ENCODE results near the gene CTBP1. TPM values are rescaled to one million over a fixed set of nuclear protein-coding genes. Genes with fewer than 3 reads are reported as not detected.

Gene CTBP1
- total RNA-seq, 1 experiment from 2014 or later, result 136 TPM

DNA sequence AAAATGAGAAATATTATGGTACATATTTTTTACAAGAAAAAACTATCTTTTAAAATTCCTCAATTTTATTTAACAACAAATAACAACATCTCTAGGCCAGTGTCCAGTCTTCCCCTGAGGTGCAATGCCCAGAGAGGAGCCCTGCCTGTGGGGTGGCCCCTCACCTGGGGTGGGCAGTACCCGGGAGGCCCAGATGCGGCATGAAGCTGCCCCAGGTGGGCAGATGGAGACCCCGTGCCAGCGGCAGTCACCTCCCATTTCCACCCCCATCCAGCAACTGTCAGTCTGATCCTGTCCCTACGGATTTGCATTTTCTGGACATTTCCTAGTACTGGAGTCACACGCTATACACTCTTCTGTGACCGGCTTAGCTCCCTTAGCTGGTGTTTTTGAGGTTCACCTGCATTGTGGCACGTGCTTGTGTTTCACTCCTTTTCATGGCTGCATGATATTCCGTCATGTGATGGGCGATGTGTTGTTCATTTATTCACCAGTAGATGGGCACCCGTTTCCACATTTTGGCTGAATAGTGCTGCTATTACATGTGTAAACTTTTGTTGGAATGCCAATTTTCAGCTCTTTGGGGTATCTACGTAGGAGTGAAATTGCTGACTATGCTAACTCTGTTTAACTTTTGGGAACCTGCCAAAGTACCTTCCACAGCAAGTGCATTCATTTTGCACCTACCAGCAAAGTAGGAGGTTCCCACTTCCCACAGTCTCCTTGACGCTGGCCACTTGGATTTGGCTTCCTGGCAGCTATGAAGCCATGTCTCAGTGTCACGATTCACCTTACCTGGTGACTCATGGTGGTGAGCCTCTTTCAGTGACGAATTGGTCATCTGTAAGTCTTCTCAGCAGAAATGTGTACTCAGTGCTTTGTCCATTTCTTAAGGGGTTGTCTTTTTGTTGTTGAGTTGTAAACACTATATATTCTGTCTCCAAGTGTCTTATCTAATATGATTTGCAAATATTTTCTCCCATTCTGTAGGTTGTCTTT, 29.0 kb upstream of the CTBP1 start:
- H3K18ac ChIP-seq (ENCODE audit: insufficient read length, low read depth, low read length), result no peak overlapping the region
- H3K9ac ChIP-seq (ENCODE audit: extremely low read depth, insufficient read length, low read length), result no peak overlapping the region
- H2BK5ac ChIP-seq (ENCODE audit: insufficient read length, low read length), result no peak overlapping the region
- Mint-ChIP-seq H3K27ac (peak overlapping the region in 1 of 3 experiments; percentile 70; a peak in 1 of 7 replicates), H3K36me3 (ENCODE audit: insufficient read depth in 1 of 3, low read depth in 3 of 3) (peaks cover 0 to 4% (median 3%) of the 10 kb centered on the region in 3 experiments; a peak in 1 of 7 replicates), H3K9me3 (peaks cover 17 to 54% of the 10 kb centered on the region in 2 experiments), H3K4me3 (no peak overlapping the region), H3K4me1 (no peaks in the 10 kb centered on the region), H3K27me3 (ENCODE audit: low read depth) (peaks cover 38% of the 10 kb centered on the region)
- no peak overlapping the region for H3T11ph ChIP-seq (ENCODE audit: low read length)
- no peaks in the 10 kb centered on the region for H3K9me3 ChIP-seq (ENCODE audit: control insufficient read depth, low read depth, low read length)
- H2BK12ac ChIP-seq (ENCODE audit: insufficient read length, low read depth, low read length), result no peak overlapping the region
- no peak overlapping the region for H2BK120ac ChIP-seq (ENCODE audit: low read depth, low read length, poor library complexity, severe bottlenecking)
- no peak overlapping the region for H3K4ac ChIP-seq (ENCODE audit: low read depth, low read length)
- H3K4me2 ChIP-seq (ENCODE audit: insufficient read depth, insufficient read length, low read length), result no peak overlapping the region
- no peak overlapping the region for H3K27ac ChIP-seq (ENCODE audit: insufficient read length, low read depth, low read length)
- H4K5ac ChIP-seq (ENCODE audit: insufficient read length, low read depth, low read length), result no peak overlapping the region
- H2BK20ac ChIP-seq (ENCODE audit: low read depth, low read length, poor library complexity, severe bottlenecking), result no peak overlapping the region
- H4K20me1 ChIP-seq (ENCODE audit: control insufficient read depth, insufficient read depth, insufficient read length), result no peaks in the 10 kb centered on the region
- no peaks in the 10 kb centered on the region for H3K79me2 ChIP-seq (ENCODE audit: insufficient read depth, low read length)
- H4K91ac ChIP-seq (ENCODE audit: insufficient read length, low read depth, low read length), result no peak overlapping the region
- no peak overlapping the region for H2AFZ ChIP-seq (ENCODE audit: low read length)
- no peak overlapping the region for H2AK5ac ChIP-seq (ENCODE audit: insufficient read length, low read length)
- H3K79me1 ChIP-seq (ENCODE audit: insufficient read depth, low read depth, low read length, poor library complexity, severe bottlenecking), result no peaks in the 10 kb centered on the region
- TF ChIP-seq, protein P1, sequence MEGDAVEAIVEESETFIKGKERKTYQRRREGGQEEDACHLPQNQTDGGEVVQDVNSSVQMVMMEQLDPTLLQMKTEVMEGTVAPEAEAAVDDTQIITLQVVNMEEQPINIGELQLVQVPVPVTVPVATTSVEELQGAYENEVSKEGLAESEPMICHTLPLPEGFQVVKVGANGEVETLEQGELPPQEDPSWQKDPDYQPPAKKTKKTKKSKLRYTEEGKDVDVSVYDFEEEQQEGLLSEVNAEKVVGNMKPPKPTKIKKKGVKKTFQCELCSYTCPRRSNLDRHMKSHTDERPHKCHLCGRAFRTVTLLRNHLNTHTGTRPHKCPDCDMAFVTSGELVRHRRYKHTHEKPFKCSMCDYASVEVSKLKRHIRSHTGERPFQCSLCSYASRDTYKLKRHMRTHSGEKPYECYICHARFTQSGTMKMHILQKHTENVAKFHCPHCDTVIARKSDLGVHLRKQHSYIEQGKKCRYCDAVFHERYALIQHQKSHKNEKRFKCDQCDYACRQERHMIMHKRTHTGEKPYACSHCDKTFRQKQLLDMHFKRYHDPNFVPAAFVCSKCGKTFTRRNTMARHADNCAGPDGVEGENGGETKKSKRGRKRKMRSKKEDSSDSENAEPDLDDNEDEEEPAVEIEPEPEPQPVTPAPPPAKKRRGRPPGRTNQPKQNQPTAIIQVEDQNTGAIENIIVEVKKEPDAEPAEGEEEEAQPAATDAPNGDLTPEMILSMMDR (conservative IDR thresholded peaks at IDR 0.05), result peak; percentile 23; the same call in 1 of the 3 replicates
- H3K4me1 ChIP-seq (ENCODE audit: insufficient read depth, low read length), result no peaks in the 10 kb centered on the region
- no peak overlapping the region for H4K8ac ChIP-seq (replicated peaks; ENCODE audit: insufficient read length, low read depth, low read length)
- no peak overlapping the region for H3K23ac ChIP-seq (ENCODE audit: insufficient read length, low read depth, low read length)
- no peaks in the 10 kb centered on the region for H3K23me2 ChIP-seq (ENCODE audit: insufficient read length, low read depth, low read length, poor library complexity, severe bottlenecking)
- WGBS (ENCODE audit: extremely low coverage, insufficient read length, low lambda C conversion rate), result no CpG with 5 or more reads among the region's 15 CpGs
- no peak overlapping the region for H3K14ac ChIP-seq (ENCODE audit: insufficient read depth, low read length)
- no peak for DNase-seq
- H3K27me3 ChIP-seq (ENCODE audit: insufficient read depth, low read length), result no peaks in the 10 kb centered on the region
- no peak overlapping the region for H2BK15ac ChIP-seq (ENCODE audit: low read depth, low read length)
- no peak overlapping the region for H3K56ac ChIP-seq (ENCODE audit: insufficient read length, low read depth, low read length)

All from H9 (cell line).